ENCODE results near the gene LSG1. TPM values are rescaled to one million over a fixed set of nuclear protein-coding genes. Genes with fewer than 3 reads are reported as not detected.
A peak's percentile ranks its signal among the peaks of the same experiment; 100 is the strongest.

The LSG1 gene
- total RNA-seq, 1 donor from 2014 or later = 9.4 TPM

- H3K36me3 ChIP-seq = peaks cover 0 to 5% of the 10 kb centered on the region in 2 donors
- no peak for TF ChIP-seq CTCF (IDR thresholded peaks at IDR 0.05)
- H3K27me3 ChIP-seq = no peaks in the 10 kb centered on the region
- no peak overlapping the region for H3K27ac ChIP-seq
- no peaks in the 10 kb centered on the region for H3K4me1 ChIP-seq
- H3K9me3 ChIP-seq = no peaks in the 10 kb centered on the region
- DNase-seq (ENCODE audit: low spot score in 2 of 2) = no peak
- intact Hi-C loops (cut with DNase I) = no loop called here
- no peak overlapping the region for H3K4me3 ChIP-seq
Measured at GRCh38 chr3:194602669-194603171, 69.3 kb downstream of the LSG1 start.

- Histone ChIP-seq H3K4me3 (no peak overlapping the region), H3K9me3 (no peaks in the 10 kb centered on the region), H3K27ac (no peak overlapping the region), H3K36me3 (no peaks in the 10 kb centered on the region), H3K4me1 (no peaks in the 10 kb centered on the region), H3K27me3 (no peaks in the 10 kb centered on the region)
- intact Hi-C loops (cut with DNase I) = loop anchor here (10.0 kb wide), 1 partner anchor 264 kb away; no protein-coding TSS in a partner anchor
- no peak for TF ChIP-seq CTCF (IDR thresholded peaks at IDR 0.05)
- no peak for DNase-seq (ENCODE audit: low spot score in 2 of 2)
Measured at GRCh38 chr3:194598771-194599557, 73.0 kb downstream of the LSG1 start.

- Histone ChIP-seq H3K27ac (no peak overlapping the region), H3K27me3 (no peaks in the 10 kb centered on the region), H3K36me3 (no peaks in the 10 kb centered on the region), H3K4me3 (no peak overlapping the region), H3K9me3 (no peaks in the 10 kb centered on the region), H3K4me1 (peaks cover 0 to 8% of the 10 kb centered on the region in 2 donors)
- intact Hi-C loops (cut with DNase I) = loop anchor here (10.0 kb wide), 1 partner anchor 262 kb away; no protein-coding TSS in a partner anchor
- no peak for TF ChIP-seq CTCF (IDR thresholded peaks at IDR 0.05)
- no peak for DNase-seq (ENCODE audit: low spot score in 2 of 2)
Measured at GRCh38 chr3:194596906-194597305, 75.1 kb downstream of the LSG1 start.

GRCh38 chr3:194592798-194593752 lies 78.9 kb downstream of the LSG1 start:
- no peaks in the 10 kb centered on the region for H3K36me3 ChIP-seq
- intact Hi-C loops (cut with DNase I) = loop anchor here (10.0 kb wide), 1 partner anchor 258 kb away; no protein-coding TSS in a partner anchor
- peak in 1 of 2 donors; percentile 83 for DNase-seq (ENCODE audit: low spot score in 2 of 2)
- H3K27ac ChIP-seq = peak overlapping the region; percentile 72 to 83
- H3K4me3 ChIP-seq = no peak overlapping the region
- H3K4me1 ChIP-seq = peaks cover 2 to 12% of the 10 kb centered on the region in 2 donors
- no peaks in the 10 kb centered on the region for H3K9me3 ChIP-seq
- TF ChIP-seq CTCF (IDR thresholded peaks at IDR 0.05) = no peak
- H3K27me3 ChIP-seq = no peaks in the 10 kb centered on the region

Other genes with a start within 250 kb of the LSG1 start
- 53.6 TPM for gene ATP13A3, start 185.2 kb downstream of the LSG1 start, total RNA-seq
- 2.6 TPM for gene TMEM44, start 38.8 kb downstream of the LSG1 start, total RNA-seq
- 53.9 TPM for gene FAM43A, start 13.7 kb upstream of the LSG1 start, total RNA-seq

Measured in ascending aorta (tissue), 2 donors.